Measurements from ENCODE around the gene ZNF593OS. TPM values are rescaled to one million over a fixed set of nuclear protein-coding genes. Genes with fewer than 3 reads are reported as not detected.

ZNF593OS gene
- total RNA-seq, 1 experiment from 2014 or later = not detected

DNA sequence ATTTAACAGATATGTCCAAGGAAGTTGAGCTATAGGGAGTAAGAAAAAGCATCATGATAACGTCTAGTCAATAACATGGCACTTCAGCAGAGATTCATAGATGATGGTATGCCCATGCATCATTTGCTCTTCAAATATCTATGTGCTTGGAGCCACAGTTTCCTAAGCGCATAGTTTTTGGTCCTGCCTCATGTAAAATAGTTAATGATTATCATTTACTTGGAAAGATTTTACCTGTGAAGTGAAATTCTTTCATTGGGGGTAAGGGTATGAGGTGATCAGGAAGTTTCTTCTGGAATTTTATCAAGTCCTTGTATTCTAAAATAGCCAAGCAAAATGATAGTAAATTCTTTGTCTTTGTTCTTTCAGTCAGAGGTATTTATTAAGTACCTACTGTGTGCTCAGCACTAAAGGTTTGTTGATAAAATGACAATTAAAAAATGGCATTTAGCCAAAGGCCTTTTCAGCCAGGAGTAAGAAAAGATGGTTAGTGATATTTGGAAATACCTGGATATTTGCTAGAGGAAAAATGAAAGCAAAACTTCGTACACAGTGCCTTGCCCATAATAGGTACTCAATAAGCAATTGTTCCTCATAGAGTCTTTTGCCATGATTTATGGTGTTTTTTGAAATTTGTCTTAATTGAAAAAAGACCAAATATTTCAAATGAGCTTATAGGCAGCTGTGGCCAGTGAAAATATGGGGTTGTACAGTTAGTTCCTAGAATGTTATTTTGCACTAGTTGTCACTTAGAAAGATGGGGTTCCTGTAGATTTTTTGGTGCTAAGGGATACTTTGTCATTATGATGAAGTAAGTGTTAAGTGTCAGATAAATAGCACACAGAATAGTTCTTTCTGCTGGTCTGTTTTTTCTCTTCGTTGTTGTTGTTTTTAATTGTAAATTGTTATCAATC is 47.0 kb downstream of the ZNF593OS start:
- Histone ChIP-seq H3K9me3 (ENCODE audit: control insufficient read depth, low read depth, low read length) (no peaks in the 10 kb centered on the region), H3T11ph (ENCODE audit: low read length) (no peak overlapping the region), H3K27ac (ENCODE audit: insufficient read length, low read depth, low read length) (no peak overlapping the region), H3K79me2 (ENCODE audit: insufficient read depth, low read length) (no peaks in the 10 kb centered on the region), H4K20me1 (ENCODE audit: control insufficient read depth, insufficient read depth, insufficient read length) (no peaks in the 10 kb centered on the region), H2BK20ac (ENCODE audit: low read depth, low read length, poor library complexity, severe bottlenecking) (no peak overlapping the region), H3K27me3 (ENCODE audit: insufficient read depth, low read length) (no peaks in the 10 kb centered on the region), H3K4ac (ENCODE audit: low read depth, low read length) (no peak overlapping the region), H2BK120ac (ENCODE audit: low read depth, low read length, poor library complexity, severe bottlenecking) (no peak overlapping the region), H3K79me1 (ENCODE audit: insufficient read depth, low read depth, low read length, poor library complexity, severe bottlenecking) (no peaks in the 10 kb centered on the region), H3K23ac (ENCODE audit: insufficient read length, low read depth, low read length) (no peak overlapping the region), H3K18ac (ENCODE audit: insufficient read length, low read depth, low read length) (no peak overlapping the region), H3K23me2 (ENCODE audit: insufficient read length, low read depth, low read length, poor library complexity, severe bottlenecking) (no peaks in the 10 kb centered on the region), H3K4me1 (ENCODE audit: insufficient read depth, low read length) (no peaks in the 10 kb centered on the region), H2AK5ac (ENCODE audit: insufficient read length, low read length) (no peak overlapping the region), H4K8ac (replicated peaks; ENCODE audit: insufficient read length, low read depth, low read length) (no peak overlapping the region), H4K5ac (ENCODE audit: insufficient read length, low read depth, low read length) (no peak overlapping the region), H3K4me2 (ENCODE audit: insufficient read depth, insufficient read length, low read length) (no peak overlapping the region), H2BK5ac (ENCODE audit: insufficient read length, low read length) (no peak overlapping the region), H2AFZ (ENCODE audit: low read length) (no peak overlapping the region), H2BK12ac (ENCODE audit: insufficient read length, low read depth, low read length) (no peak overlapping the region), H4K91ac (ENCODE audit: insufficient read length, low read depth, low read length) (no peak overlapping the region), H2BK15ac (ENCODE audit: low read depth, low read length) (no peak overlapping the region), H3K56ac (ENCODE audit: insufficient read length, low read depth, low read length) (no peak overlapping the region), H3K14ac (ENCODE audit: insufficient read depth, low read length) (no peak overlapping the region), H3K9ac (ENCODE audit: extremely low read depth, insufficient read length, low read length) (no peak overlapping the region)
- no peak overlapping the region for H3K27ac Mint-ChIP-seq
- H3K9me3 Mint-ChIP-seq = no peaks in the 10 kb centered on the region
- peaks cover 0 to 11% (median 0%) of the 10 kb centered on the region in 3 experiments; a peak in 3 of 7 replicates for H3K36me3 Mint-ChIP-seq (ENCODE audit: insufficient read depth in 1 of 3, low read depth in 3 of 3)
- no peak for DNase-seq
- no peak overlapping the region for H3K4me3 Mint-ChIP-seq
- no peaks in the 10 kb centered on the region for H3K27me3 Mint-ChIP-seq (ENCODE audit: low read depth)
- WGBS (ENCODE audit: extremely low coverage, insufficient read length, low lambda C conversion rate) = no CpG with 5 or more reads among the region's 4 CpGs
- peaks cover 4 to 10% of the 10 kb centered on the region in 2 experiments; a peak in 3 of 4 replicates for H3K4me1 Mint-ChIP-seq
- TF ChIP-seq, protein P1, sequence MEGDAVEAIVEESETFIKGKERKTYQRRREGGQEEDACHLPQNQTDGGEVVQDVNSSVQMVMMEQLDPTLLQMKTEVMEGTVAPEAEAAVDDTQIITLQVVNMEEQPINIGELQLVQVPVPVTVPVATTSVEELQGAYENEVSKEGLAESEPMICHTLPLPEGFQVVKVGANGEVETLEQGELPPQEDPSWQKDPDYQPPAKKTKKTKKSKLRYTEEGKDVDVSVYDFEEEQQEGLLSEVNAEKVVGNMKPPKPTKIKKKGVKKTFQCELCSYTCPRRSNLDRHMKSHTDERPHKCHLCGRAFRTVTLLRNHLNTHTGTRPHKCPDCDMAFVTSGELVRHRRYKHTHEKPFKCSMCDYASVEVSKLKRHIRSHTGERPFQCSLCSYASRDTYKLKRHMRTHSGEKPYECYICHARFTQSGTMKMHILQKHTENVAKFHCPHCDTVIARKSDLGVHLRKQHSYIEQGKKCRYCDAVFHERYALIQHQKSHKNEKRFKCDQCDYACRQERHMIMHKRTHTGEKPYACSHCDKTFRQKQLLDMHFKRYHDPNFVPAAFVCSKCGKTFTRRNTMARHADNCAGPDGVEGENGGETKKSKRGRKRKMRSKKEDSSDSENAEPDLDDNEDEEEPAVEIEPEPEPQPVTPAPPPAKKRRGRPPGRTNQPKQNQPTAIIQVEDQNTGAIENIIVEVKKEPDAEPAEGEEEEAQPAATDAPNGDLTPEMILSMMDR (conservative IDR thresholded peaks at IDR 0.05) = no peak

Data from H9 (cell line).